Karpas-422 (cell line): ENCODE data around the gene GRAMD1B. TPM values are rescaled to one million over a fixed set of nuclear protein-coding genes. Genes with fewer than 3 reads are reported as not detected.

Source experiments
- DNase-seq: peaks from one replicate; pipeline ENCODE4 v3.0.0-alpha.2; 2015
- H2AFZ ChIP-seq: fragments of 200-600 bp; sonication (generic); 2 replicates; pipeline ENCODE4 v1.6.1; 2014; ENCODE audit warnings: antibody characterized with exemption, low read length, mixed read lengths
- H3K27ac ChIP-seq: fragments of 200-600 bp; sonication (generic); 2 replicates; pipeline ENCODE4 v1.5.1; 2014; ENCODE audit warnings: mild to moderate bottlenecking, low read length, moderate library complexity
- H3K27me3 ChIP-seq: fragments of 200-600 bp; sonication (generic); 2 replicates; pipeline ENCODE4 v1.6.1; 2014; ENCODE audit warnings: low read length, mixed read lengths
- H3K36me3 ChIP-seq: fragments of 200-600 bp; sonication (generic); 2 replicates; pipeline ENCODE4 v1.6.1; 2014; ENCODE audit warnings: low read length, mixed read lengths; ENCODE audit not compliant: insufficient read depth
- H3K4me1 ChIP-seq: fragments of 200-600 bp; sonication (generic); 2 replicates; pipeline ENCODE4 v1.6.1; 2014; ENCODE audit warnings: mild to moderate bottlenecking, low read length, mixed read lengths
- H3K4me2 ChIP-seq: fragments of 200-600 bp; sonication (generic); 2 replicates; pipeline ENCODE4 v1.6.1; 2014; ENCODE audit warnings: low read length, low read depth, mild to moderate bottlenecking; ENCODE audit not compliant: poor library complexity, severe bottlenecking
- H3K4me3 ChIP-seq: fragments of 200-600 bp; sonication (generic); 2 replicates; pipeline ENCODE4 v1.5.1; 2014; ENCODE audit warnings: mild to moderate bottlenecking, antibody characterized with exemption, low read length, mixed read lengths
- H3K79me2 ChIP-seq: fragments of 200-600 bp; sonication (generic); 2 replicates; pipeline ENCODE4 v1.6.1; 2014; ENCODE audit warnings: mild to moderate bottlenecking, low read length, mixed read lengths
- H3K9ac ChIP-seq: fragments of 200-600 bp; sonication (generic); 2 replicates; pipeline ENCODE4 v1.6.0; 2014; ENCODE audit warnings: low read length
- H3K9me2 ChIP-seq: fragments of 200-600 bp; sonication (generic), shearing (Covaris generic); replicated peaks from 2 replicates; pipeline ENCODE4 v1.6.0; 2014; ENCODE audit warnings: mild to moderate bottlenecking, low read length, moderate library complexity; ENCODE audit not compliant: insufficient read depth
- H3K9me3 ChIP-seq: fragments of 300-700, 200-600 bp; sonication (generic); 2 replicates; pipeline ENCODE4 v1.6.1; 2014; ENCODE audit warnings: low read length, mixed read lengths
- H4K20me1 ChIP-seq: fragments of 200-600 bp; sonication (generic); 2 replicates; pipeline ENCODE4 v1.6.1; 2014; ENCODE audit warnings: mild to moderate bottlenecking, antibody characterized with exemption, low read length, low read depth; ENCODE audit not compliant: insufficient read depth
- total RNA-seq: library from RNA; depleted of rRNA; stranded (reverse); fragments of >200 nt; shearing (Covaris generic); gene quantifications from 2 replicates; pipeline ENCODE4 v1.2.3, GENCODE V29; 2014; ENCODE audit warnings: low replicate concordance

The GRAMD1B gene
- total RNA-seq, 1 experiment from 2014 or later = 79.0 TPM

DNA sequence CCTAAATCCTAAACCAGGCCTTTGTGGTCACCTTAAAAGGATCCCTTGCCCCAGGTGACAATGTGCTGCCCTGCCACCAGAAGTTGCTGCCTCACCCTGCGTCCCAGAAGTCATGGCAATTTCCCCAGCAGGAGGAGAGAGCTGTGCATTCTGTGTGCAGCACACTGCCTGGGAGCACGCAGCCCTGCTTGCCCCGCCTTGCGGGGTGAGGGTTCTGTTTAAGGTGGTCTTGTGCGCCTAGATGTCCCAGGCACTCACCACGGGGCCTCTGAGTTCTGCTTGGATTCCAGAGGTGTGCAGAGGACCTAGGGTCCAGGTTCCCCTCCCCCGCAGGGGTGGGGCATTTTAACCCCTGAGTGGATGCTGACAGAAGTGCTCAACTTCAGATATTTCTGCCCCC lies 95.0 kb downstream of the GRAMD1B start:
- Histone ChIP-seq H3K9me2 (no peaks in the 10 kb centered on the region), H3K4me1 (peaks cover 13% of the 10 kb centered on the region), H3K9me3 (no peaks in the 10 kb centered on the region), H3K79me2 (peaks cover 93% of the 10 kb centered on the region), H3K36me3 (peaks cover 8% of the 10 kb centered on the region), H3K9ac (no peak overlapping the region), H4K20me1 (no peaks in the 10 kb centered on the region), H3K27ac (no peak overlapping the region), H2AFZ (no peak overlapping the region), H3K4me3 (no peak overlapping the region), H3K27me3 (no peaks in the 10 kb centered on the region), H3K4me2 (no peak overlapping the region)
- no peak for DNase-seq

DNA sequence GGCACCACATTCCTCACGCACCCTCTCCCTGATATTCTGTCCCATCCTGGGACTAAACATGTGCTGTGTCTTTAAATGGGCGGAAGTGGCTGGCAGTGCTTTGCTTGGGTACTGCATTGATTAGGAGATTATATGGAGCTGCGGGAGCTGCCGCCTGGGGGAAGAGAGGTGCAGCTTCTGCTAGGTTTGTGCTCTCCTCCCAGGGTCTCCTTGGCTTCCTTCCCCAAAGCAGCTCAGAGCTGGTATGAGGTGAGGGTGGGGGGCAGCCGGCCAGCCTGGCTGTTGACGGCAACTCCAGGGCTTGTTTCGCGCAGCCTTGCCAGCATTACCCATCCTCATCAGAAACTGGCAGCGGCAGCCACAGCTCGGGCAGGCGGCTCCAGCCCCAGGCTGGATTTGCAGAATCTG lies 95.4 kb downstream of the GRAMD1B start:
- no peak overlapping the region for H3K9ac ChIP-seq
- no peaks in the 10 kb centered on the region for H4K20me1 ChIP-seq
- H3K9me2 ChIP-seq = no peaks in the 10 kb centered on the region
- H3K27ac ChIP-seq = no peak overlapping the region
- H3K79me2 ChIP-seq = peaks cover 92% of the 10 kb centered on the region
- H3K4me3 ChIP-seq = no peak overlapping the region
- peaks cover 13% of the 10 kb centered on the region for H3K4me1 ChIP-seq
- no peaks in the 10 kb centered on the region for H3K9me3 ChIP-seq
- H2AFZ ChIP-seq = no peak overlapping the region
- H3K36me3 ChIP-seq = peaks cover 8% of the 10 kb centered on the region; the same call in 1 of the 2 replicates
- no peak for DNase-seq
- no peak overlapping the region for H3K4me2 ChIP-seq
- H3K27me3 ChIP-seq = no peaks in the 10 kb centered on the region

DNA sequence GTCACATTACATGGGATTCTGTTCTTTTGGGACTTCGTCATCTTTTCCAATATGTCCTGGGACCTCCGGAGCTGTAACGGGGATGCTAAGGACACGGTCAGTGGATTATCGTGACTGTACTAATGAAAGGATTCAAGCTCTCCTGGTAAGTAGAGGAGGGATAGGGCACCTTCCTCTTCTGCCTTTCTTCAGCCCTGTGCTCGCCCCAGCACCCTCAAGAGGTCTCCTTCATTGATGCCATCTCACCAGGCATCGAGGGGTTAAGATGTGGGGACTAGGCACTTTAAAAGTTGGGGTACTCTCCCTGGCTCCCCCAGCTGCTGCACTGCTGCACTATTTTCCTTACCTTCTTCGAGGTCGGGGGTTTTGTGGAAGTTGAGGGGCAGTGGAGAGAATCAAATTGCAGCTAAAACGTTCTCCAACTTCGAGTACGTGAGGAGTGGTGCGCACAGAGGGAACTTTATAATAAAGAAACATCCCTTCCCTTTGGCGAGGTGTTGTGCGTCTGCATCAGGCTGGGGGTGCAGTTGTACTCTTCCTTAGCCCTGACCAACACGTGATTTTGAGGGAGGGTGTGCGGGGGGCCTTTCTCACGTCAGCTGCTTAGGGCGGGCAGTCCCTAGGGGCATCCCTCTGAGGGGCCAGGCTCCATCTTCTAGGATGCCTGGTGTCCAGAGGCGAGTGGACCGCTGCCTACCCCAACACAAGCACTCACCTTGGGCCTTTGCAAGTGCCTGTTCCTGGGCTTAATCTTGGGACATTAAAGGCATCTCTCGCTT lies 96.1 kb downstream of the GRAMD1B start:
- peaks cover 93% of the 10 kb centered on the region for H3K79me2 ChIP-seq
- H3K9me2 ChIP-seq = no peaks in the 10 kb centered on the region

DNA sequence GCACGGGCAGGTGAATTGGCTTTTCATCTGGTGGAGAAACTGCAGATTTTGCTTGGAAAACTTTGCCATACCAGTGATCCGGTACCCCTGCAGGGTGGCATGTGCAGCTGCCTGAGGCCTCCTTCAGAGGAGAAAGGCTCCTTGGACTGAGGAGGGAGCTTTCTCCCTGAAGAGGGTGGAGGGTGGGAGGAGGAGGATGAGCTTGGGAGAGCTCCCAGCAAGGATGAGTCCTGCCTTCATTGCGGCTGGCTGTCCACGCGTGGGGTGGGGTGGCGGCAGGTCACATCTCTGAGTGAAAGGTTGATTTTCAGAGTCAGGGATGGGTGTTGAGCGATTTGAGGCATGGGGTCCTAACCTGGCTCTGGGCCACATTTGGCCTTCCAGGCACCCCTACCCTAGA lies 96.8 kb downstream of the GRAMD1B start:
- Histone ChIP-seq H3K79me2 (peaks cover 90% of the 10 kb centered on the region), H3K27me3 (no peaks in the 10 kb centered on the region), H3K9me2 (no peaks in the 10 kb centered on the region), H3K4me2 (no peak overlapping the region), H4K20me1 (no peaks in the 10 kb centered on the region), H3K9ac (no peak overlapping the region), H3K27ac (no peak overlapping the region), H3K4me3 (no peak overlapping the region), H3K36me3 (peaks cover 9% of the 10 kb centered on the region; the same call in 1 of the 2 replicates), H3K9me3 (no peaks in the 10 kb centered on the region), H2AFZ (no peak overlapping the region), H3K4me1 (peaks cover 10% of the 10 kb centered on the region)
- no peak for DNase-seq

More for the DNA sequence above, 96.1 kb downstream of the GRAMD1B start:
- Histone ChIP-seq H3K27ac (no peak overlapping the region), H3K4me2 (no peak overlapping the region), H3K4me1 (peaks cover 13% of the 10 kb centered on the region), H2AFZ (no peak overlapping the region), H3K9me3 (no peaks in the 10 kb centered on the region), H3K9ac (no peak overlapping the region), H3K4me3 (no peak overlapping the region), H4K20me1 (no peaks in the 10 kb centered on the region), H3K36me3 (peaks cover 8% of the 10 kb centered on the region; the same call in 1 of the 2 replicates), H3K27me3 (no peaks in the 10 kb centered on the region)
- DNase-seq = no peak

GRCh38 chr11:123527526-123527925 lies 97.5 kb downstream of the GRAMD1B start:
- DNase-seq = no peak
- H3K27ac ChIP-seq = no peak overlapping the region
- H3K9me2 ChIP-seq = no peaks in the 10 kb centered on the region

GRCh38 chr11:123527947-123528346 lies 97.9 kb downstream of the GRAMD1B start:
- Histone ChIP-seq H3K4me2 (no peak overlapping the region), H3K27ac (no peak overlapping the region), H3K4me3 (no peak overlapping the region), H3K9ac (no peak overlapping the region), H4K20me1 (no peaks in the 10 kb centered on the region), H3K36me3 (peaks cover 12% of the 10 kb centered on the region; the same call in 1 of the 2 replicates), H3K9me3 (no peaks in the 10 kb centered on the region), H3K4me1 (peaks cover 10% of the 10 kb centered on the region), H3K79me2 (peaks cover 90% of the 10 kb centered on the region), H3K9me2 (no peaks in the 10 kb centered on the region), H3K27me3 (no peaks in the 10 kb centered on the region), H2AFZ (no peak overlapping the region)
- DNase-seq = no peak

More at GRCh38 chr11:123527526-123527925, 97.5 kb downstream of the GRAMD1B start:
- H3K4me1 ChIP-seq = peaks cover 9% of the 10 kb centered on the region
- peaks cover 90% of the 10 kb centered on the region for H3K79me2 ChIP-seq
- H3K4me3 ChIP-seq = no peak overlapping the region
- H2AFZ ChIP-seq = no peak overlapping the region
- no peak overlapping the region for H3K9ac ChIP-seq
- no peaks in the 10 kb centered on the region for H3K9me3 ChIP-seq
- H3K4me2 ChIP-seq = no peak overlapping the region
- no peaks in the 10 kb centered on the region for H3K27me3 ChIP-seq
- H4K20me1 ChIP-seq = no peaks in the 10 kb centered on the region
- peaks cover 12% of the 10 kb centered on the region; the same call in 1 of the 2 replicates for H3K36me3 ChIP-seq

- Histone ChIP-seq H3K36me3 (peaks cover 12% of the 10 kb centered on the region; the same call in 1 of the 2 replicates), H2AFZ (no peak overlapping the region), H3K9me2 (no peaks in the 10 kb centered on the region), H3K9me3 (no peaks in the 10 kb centered on the region), H3K79me2 (peaks cover 88% of the 10 kb centered on the region), H4K20me1 (no peaks in the 10 kb centered on the region), H3K27me3 (no peaks in the 10 kb centered on the region), H3K4me2 (no peak overlapping the region), H3K4me1 (peaks cover 30% of the 10 kb centered on the region), H3K9ac (no peak overlapping the region), H3K27ac (no peak overlapping the region), H3K4me3 (no peak overlapping the region)
- DNase-seq = no peak
Observed at GRCh38 chr11:123531325-123531724, 101.3 kb downstream of the GRAMD1B start.

DNA sequence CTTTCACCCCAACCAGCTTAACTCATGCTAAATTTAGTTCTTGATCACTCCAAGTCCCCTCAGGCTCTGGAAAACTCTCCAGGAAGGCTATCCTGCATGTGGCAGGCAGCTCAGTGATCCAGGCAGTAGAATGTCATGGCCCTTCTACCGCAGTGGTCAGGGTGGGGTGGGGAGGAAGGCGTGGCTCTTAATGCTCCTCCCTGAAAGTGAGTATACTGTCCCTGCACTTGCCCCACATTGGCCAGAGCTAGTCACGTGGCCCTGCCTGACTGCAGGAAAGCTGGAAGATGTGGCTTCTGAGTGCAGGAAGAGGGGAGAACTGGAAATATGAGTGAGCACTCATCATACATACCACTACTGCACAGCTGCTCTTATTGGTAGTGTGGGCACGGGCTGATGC lies 102.1 kb downstream of the GRAMD1B start:
- H3K4me1 ChIP-seq = peaks cover 38% of the 10 kb centered on the region
- no peaks in the 10 kb centered on the region for H3K9me3 ChIP-seq
- no peak overlapping the region for H2AFZ ChIP-seq
- H3K9ac ChIP-seq = no peak overlapping the region
- no peak overlapping the region for H3K4me3 ChIP-seq
- H3K4me2 ChIP-seq = no peak overlapping the region
- no peak for DNase-seq
- no peaks in the 10 kb centered on the region for H3K9me2 ChIP-seq
- peaks cover 88% of the 10 kb centered on the region for H3K79me2 ChIP-seq
- H3K36me3 ChIP-seq = peaks cover 12% of the 10 kb centered on the region; the same call in 1 of the 2 replicates
- H4K20me1 ChIP-seq = no peaks in the 10 kb centered on the region
- no peaks in the 10 kb centered on the region for H3K27me3 ChIP-seq
- no peak overlapping the region for H3K27ac ChIP-seq
